Neural cell (in vitro differentiated cells): ENCODE data around the gene CENPA. TPM values are rescaled to one million over a fixed set of nuclear protein-coding genes. Genes with fewer than 3 reads are reported as not detected.

ENCODE experiments used
- H2AFZ ChIP-seq: fragments of 200-600, 300-800 bp; sonication (generic), shearing (Covaris generic); 2 replicates; pipeline ENCODE4 v1.6.0; 2014; ENCODE audit warnings: low read depth, mild to moderate bottlenecking, antibody characterized with exemption, low read length, moderate library complexity
- H3F3A ChIP-seq: fragments of 200-600 bp; shearing (Covaris generic); 2 replicates; pipeline ENCODE4 v1.6.1; 2016; ENCODE audit warnings: mild to moderate bottlenecking, moderate library complexity, mixed read lengths, antibody characterized with exemption, low read length; ENCODE audit not compliant: insufficient read depth, poor library complexity, severe bottlenecking
- H3K27ac ChIP-seq: fragments of 200-600, 300-800 bp; sonication (generic), shearing (Covaris generic); 2 replicates; pipeline ENCODE4 v1.5.1; 2014; ENCODE audit warnings: mild to moderate bottlenecking, low read length, moderate library complexity
- H3K27me3 ChIP-seq: fragments of 300-800, 200-600 bp; sonication (generic), shearing (Covaris generic); 2 replicates; pipeline ENCODE4 v1.6.0; 2014; ENCODE audit warnings: mild to moderate bottlenecking, low read depth, low read length, moderate library complexity; ENCODE audit not compliant: insufficient read depth
- H3K36me3 ChIP-seq: fragments of 300-800, 200-600 bp; sonication (generic), shearing (Covaris generic); 2 replicates; pipeline ENCODE4 v1.5.1; 2014; ENCODE audit warnings: mild to moderate bottlenecking, antibody characterized with exemption, low read length, moderate library complexity; ENCODE audit not compliant: insufficient read depth
- H3K4me2 ChIP-seq: fragments of 300-800, 200-600 bp; sonication (generic), shearing (Covaris generic); 2 replicates; pipeline ENCODE4 v1.6.0; 2014; ENCODE audit warnings: mild to moderate bottlenecking, low read length
- H3K4me3 ChIP-seq: fragments of 300-800, 200-600 bp; sonication (generic), shearing (Covaris generic); 2 replicates; pipeline ENCODE4 v1.5.1; 2014; ENCODE audit warnings: mild to moderate bottlenecking, low read length, moderate library complexity
- H3K79me2 ChIP-seq: fragments of 200-600 bp; shearing (Covaris generic); replicated peaks from 2 replicates; pipeline ENCODE4 v1.6.0; 2014; ENCODE audit warnings: mild to moderate bottlenecking, low read length, moderate library complexity; ENCODE audit not compliant: insufficient read depth
- H3K9ac ChIP-seq: fragments of 300-800, 200-600 bp; sonication (generic), shearing (Covaris generic); 2 replicates; pipeline ENCODE4 v1.6.1; 2016; ENCODE audit warnings: mild to moderate bottlenecking, low read length, mixed read lengths
- H3K9me2 ChIP-seq: fragments of 200-600 bp; shearing (Covaris generic); 2 replicates; pipeline ENCODE4 v1.6.1; 2016; ENCODE audit warnings: mild to moderate bottlenecking, low read length, mixed read lengths; ENCODE audit not compliant: insufficient read depth
- H3K9me3 ChIP-seq: fragments of 200-600, 300-800 bp; sonication (generic), shearing (Covaris generic); 2 replicates; pipeline ENCODE4 v1.6.1; 2016; ENCODE audit warnings: mild to moderate bottlenecking, mixed run types, low read length, moderate library complexity, mixed read lengths
- H4K20me1 ChIP-seq: fragments of 200-600 bp; shearing (Covaris generic); 2 replicates; pipeline ENCODE4 v1.6.1; 2016; ENCODE audit warnings: mild to moderate bottlenecking, mixed run types; ENCODE audit not compliant: insufficient read depth
- EP300 ChIP-seq: fragments of 450-650 bp; conservative IDR thresholded peaks from 2 replicates; pipeline ENCODE4 v1.6.1; 2014; ENCODE audit warnings: antibody characterized with exemption, mild to moderate bottlenecking, moderate library complexity; ENCODE audit not compliant: poor library complexity, severe bottlenecking
- EZH2 ChIP-seq: fragments of 200-600, 300-800 bp; shearing (Covaris generic), sonication (generic); IDR thresholded peaks from 2 replicates; pipeline ENCODE4 v1.6.1; 2014; ENCODE audit warnings: antibody characterized with exemption, low read length, borderline replicate concordance, mild to moderate bottlenecking; ENCODE audit not compliant: insufficient read depth, poor library complexity, severe bottlenecking
- MXI1 ChIP-seq: fragments of 450-650 bp; conservative IDR thresholded peaks from 2 replicates; pipeline ENCODE4 v1.6.1; 2014; ENCODE audit warnings: antibody characterized with exemption, mild to moderate bottlenecking; ENCODE audit not compliant: poor library complexity, severe bottlenecking
- POLR2AphosphoS5 ChIP-seq: IDR thresholded peaks from 2 replicates; pipeline ENCODE4 v1.6.1; 2012
- RAD21 ChIP-seq: fragments of 450-650 bp; conservative IDR thresholded peaks from 2 replicates; pipeline ENCODE4 v1.6.1; 2014; ENCODE audit warnings: antibody characterized with exemption, mild to moderate bottlenecking, moderate library complexity
- polyA plus RNA-seq: library from polyadenylated mRNA; depleted of rRNA; stranded (reverse); fragments of >200 nt; gene quantifications from 2 replicates; pipeline ENCODE4 v1.2.3, GENCODE V29; 2014
- TF ChIP-seq, protein P1 (sequence below): IDR thresholded peaks from 2 replicates; pipeline ENCODE4 v1.6.1; 2012; ENCODE audit warnings: borderline replicate concordance

Gene CENPA
- polyA plus RNA-seq, 1 donor from 2014 or later = 0.54 TPM

GRCh38 chr2:26801328-26801727 is 15.5 kb downstream of the CENPA start:
- Histone ChIP-seq H3K4me2 (no peak overlapping the region), H3K79me2 (no peaks in the 10 kb centered on the region), H3F3A (no peaks in the 10 kb centered on the region), H3K9me3 (no peaks in the 10 kb centered on the region), H3K9me2 (no peaks in the 10 kb centered on the region), H3K4me3 (no peak overlapping the region), H4K20me1 (no peaks in the 10 kb centered on the region), H3K36me3 (no peaks in the 10 kb centered on the region), H3K9ac (no peak overlapping the region), H3K27me3 (no peaks in the 10 kb centered on the region), H2AFZ (no peak overlapping the region), H3K27ac (no peak overlapping the region)
- no peak for TF ChIP-seq POLR2AphosphoS5
- TF ChIP-seq EP300 = peak; percentile 35

GRCh38 chr2:26801796-26802195 is 15.9 kb downstream of the CENPA start:
- H3K4me2 ChIP-seq = no peak overlapping the region
- H2AFZ ChIP-seq = no peak overlapping the region
- H3F3A ChIP-seq = no peaks in the 10 kb centered on the region

DNA sequence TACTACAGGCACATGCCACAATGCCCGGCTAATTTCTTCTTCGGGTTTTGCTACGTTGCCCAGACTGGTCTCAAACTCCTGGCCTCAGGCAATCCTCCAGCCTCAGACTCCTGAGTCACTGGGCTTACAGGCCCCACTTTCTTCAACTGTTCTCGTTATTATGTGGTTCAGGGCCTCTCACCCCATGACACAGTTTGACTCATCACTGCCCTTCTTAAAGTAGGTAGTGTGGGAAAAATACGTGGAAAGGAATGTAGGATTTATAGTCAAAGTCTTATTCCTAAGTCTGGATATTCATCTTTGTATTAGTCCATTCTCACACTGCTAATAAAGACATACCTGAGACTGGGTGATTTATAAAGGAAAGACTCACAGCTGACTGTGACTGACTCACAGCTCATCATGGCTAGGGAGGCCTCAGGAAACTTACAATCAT is 19.4 kb downstream of the CENPA start:
- Histone ChIP-seq H3K79me2 (no peaks in the 10 kb centered on the region), H4K20me1 (no peaks in the 10 kb centered on the region), H3K4me3 (no peak overlapping the region), H3K4me2 (no peak overlapping the region), H3K27ac (no peak overlapping the region), H2AFZ (no peak overlapping the region), H3K9me3 (no peaks in the 10 kb centered on the region), H3K36me3 (no peaks in the 10 kb centered on the region), H3K9me2 (no peaks in the 10 kb centered on the region), H3F3A (no peaks in the 10 kb centered on the region), H3K9ac (no peak overlapping the region), H3K27me3 (no peaks in the 10 kb centered on the region)
- TF ChIP-seq, protein P1, sequence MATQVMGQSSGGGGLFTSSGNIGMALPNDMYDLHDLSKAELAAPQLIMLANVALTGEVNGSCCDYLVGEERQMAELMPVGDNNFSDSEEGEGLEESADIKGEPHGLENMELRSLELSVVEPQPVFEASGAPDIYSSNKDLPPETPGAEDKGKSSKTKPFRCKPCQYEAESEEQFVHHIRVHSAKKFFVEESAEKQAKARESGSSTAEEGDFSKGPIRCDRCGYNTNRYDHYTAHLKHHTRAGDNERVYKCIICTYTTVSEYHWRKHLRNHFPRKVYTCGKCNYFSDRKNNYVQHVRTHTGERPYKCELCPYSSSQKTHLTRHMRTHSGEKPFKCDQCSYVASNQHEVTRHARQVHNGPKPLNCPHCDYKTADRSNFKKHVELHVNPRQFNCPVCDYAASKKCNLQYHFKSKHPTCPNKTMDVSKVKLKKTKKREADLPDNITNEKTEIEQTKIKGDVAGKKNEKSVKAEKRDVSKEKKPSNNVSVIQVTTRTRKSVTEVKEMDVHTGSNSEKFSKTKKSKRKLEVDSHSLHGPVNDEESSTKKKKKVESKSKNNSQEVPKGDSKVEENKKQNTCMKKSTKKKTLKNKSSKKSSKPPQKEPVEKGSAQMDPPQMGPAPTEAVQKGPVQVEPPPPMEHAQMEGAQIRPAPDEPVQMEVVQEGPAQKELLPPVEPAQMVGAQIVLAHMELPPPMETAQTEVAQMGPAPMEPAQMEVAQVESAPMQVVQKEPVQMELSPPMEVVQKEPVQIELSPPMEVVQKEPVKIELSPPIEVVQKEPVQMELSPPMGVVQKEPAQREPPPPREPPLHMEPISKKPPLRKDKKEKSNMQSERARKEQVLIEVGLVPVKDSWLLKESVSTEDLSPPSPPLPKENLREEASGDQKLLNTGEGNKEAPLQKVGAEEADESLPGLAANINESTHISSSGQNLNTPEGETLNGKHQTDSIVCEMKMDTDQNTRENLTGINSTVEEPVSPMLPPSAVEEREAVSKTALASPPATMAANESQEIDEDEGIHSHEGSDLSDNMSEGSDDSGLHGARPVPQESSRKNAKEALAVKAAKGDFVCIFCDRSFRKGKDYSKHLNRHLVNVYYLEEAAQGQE = no peak
- TF ChIP-seq EZH2 (no peak), MXI1 (no peak)

More at GRCh38 chr2:26801796-26802195, 15.9 kb downstream of the CENPA start:
- no peak overlapping the region for H3K27ac ChIP-seq
- no peaks in the 10 kb centered on the region for H4K20me1 ChIP-seq
- TF ChIP-seq RAD21 = no peak
- H3K4me3 ChIP-seq = no peak overlapping the region
- no peaks in the 10 kb centered on the region for H3K27me3 ChIP-seq
- no peak overlapping the region for H3K9ac ChIP-seq
- no peaks in the 10 kb centered on the region for H3K9me3 ChIP-seq
- H3K79me2 ChIP-seq = no peaks in the 10 kb centered on the region
- H3K9me2 ChIP-seq = no peaks in the 10 kb centered on the region
- H3K36me3 ChIP-seq = no peaks in the 10 kb centered on the region
